KOPT-K1 (cell line): Measurements from ENCODE around the gene HADHA.

Experiments used
- H3K27ac ChIP-seq: fragments of 200-600 bp; sonication (generic); 2 replicates; pipeline ENCODE4 v1.5.1; 2016; ENCODE audit warnings: antibody characterized with exemption, mild to moderate bottlenecking, low read depth, low read length; ENCODE audit not compliant: poor library complexity, severe bottlenecking
- H3K36me3 ChIP-seq: fragments of 200-600 bp; sonication (generic); 2 replicates; pipeline ENCODE4 v1.5.1; 2017; ENCODE audit warnings: antibody characterized with exemption, mild to moderate bottlenecking, low read length, moderate library complexity; ENCODE audit not compliant: insufficient read depth
- H3K9me3 ChIP-seq: fragments of 200-600 bp; sonication (generic); 2 replicates; pipeline ENCODE4 v1.5.1; 2017; ENCODE audit warnings: antibody characterized with exemption, low read length, mild to moderate bottlenecking; ENCODE audit not compliant: insufficient read depth, poor library complexity, severe bottlenecking

The HADHA gene

DNA sequence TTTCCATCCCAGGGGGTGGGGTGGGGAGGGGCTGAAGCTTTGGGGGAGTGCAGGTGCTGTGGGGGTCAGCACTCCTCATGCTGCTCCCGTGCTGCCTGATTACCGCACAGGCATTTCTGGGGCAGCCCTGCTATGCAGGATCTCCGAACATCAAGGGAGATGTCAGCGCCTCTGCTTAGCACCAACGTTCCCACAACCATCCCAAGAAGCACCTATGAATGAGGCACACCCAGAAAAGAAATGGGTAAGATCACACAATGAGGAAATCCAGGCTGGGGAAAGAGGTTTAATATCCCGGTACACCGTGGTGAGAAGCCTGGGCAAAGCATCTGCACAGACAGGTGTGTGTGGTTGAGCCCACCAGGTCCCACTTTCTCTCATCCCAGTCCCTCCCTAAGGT is 54.1 kb downstream of the HADHA start:
- Histone ChIP-seq H3K9me3 (no peaks in the 10 kb centered on the region), H3K27ac (no peak overlapping the region), H3K36me3 (peaks cover 63% of the 10 kb centered on the region)

DNA sequence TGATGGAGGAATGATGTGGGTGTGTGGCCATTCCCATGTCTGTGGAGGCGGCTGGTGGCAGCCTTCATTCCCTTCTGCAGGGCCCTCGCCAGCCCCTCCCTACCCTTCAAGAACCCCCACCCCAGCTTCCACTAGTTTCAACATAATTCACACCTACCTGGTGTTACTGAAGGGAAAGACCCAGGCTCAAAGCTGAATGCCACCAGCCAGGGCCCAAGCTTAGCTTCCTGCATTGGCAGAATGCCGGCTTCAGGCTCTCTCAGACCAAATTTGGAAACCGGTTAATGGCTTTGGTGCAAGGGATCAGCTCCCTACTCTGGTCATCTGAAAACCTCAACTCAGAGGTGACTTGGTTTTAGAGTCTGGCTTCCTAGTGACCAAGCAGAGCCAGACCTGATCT is 54.7 kb downstream of the HADHA start:
- H3K27ac ChIP-seq, result no peak overlapping the region
- H3K9me3 ChIP-seq, result no peaks in the 10 kb centered on the region
- peaks cover 57% of the 10 kb centered on the region for H3K36me3 ChIP-seq

DNA sequence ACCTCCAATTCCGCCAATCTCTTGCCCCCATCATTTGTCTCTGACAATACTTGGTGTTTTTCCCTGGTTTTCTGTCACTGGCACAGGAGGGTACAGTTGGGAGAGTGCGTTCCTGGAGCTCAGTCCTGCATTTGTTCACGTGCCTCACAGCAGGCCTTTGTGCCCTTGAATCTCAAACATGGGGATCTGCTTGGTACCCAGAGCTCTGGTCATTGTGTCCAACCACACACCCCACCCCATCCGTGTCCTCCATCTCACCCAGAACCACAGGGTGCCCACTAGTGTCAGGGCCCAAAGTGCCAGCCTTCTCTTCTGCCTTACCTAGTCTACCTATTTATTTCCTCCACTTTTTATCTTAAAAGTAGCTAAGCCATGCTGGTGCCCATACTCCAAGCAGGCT is 55.3 kb downstream of the HADHA start:
- H3K27ac ChIP-seq, result no peak overlapping the region
- H3K36me3 ChIP-seq, result peaks cover 51% of the 10 kb centered on the region
- H3K9me3 ChIP-seq, result no peaks in the 10 kb centered on the region

DNA sequence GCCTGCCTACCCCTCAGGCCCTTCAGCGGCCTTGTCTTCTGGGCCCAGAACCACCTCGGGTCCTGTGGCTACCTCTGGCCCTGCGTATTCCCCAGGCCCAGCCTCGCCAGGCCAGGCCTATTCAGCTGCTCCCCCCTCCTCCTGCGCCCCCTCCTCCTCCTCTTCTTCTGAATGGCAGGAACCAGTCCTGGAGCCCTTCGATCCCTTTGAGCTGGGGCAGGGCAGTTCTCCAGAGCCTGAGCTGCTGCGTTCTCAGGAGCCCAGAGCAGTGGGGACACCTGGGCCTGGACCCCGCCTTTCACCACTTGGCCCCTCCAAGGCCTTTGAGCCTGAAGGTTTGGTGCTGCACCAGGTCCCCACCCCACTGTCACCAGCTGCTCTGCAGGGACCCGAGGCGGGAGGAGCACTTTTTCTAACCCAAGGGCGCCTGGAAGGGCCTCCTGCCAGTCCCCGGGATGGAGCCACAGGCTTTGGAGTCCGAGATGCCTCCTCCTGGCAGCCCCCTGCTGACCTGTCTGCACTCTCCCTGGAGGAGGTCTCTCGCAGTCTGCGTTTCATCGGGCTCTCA is 56.8 kb downstream of the HADHA start:
- Histone ChIP-seq H3K9me3 (no peaks in the 10 kb centered on the region), H3K27ac (no peak overlapping the region), H3K36me3 (peaks cover 36% of the 10 kb centered on the region)

DNA sequence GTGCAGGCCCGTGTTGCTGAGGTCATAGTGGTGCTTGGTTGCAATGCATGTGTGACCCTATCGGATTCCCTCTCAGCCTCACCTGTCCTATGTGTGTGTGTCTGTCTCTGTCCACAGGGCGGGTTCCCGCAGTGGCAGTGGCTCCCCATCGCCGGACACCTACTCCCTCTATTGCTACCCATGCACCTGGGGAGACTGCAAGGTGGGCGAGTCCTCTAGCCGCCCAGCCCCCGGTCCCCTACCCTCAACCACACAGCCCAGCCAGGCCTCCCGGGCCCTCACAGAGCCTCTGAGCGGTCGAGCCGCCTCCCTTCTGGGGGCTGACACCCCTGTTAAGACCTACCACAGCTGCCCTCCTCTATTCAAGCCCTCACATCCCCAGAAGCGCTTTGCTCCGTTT is 57.3 kb downstream of the HADHA start:
- Histone ChIP-seq H3K27ac (no peak overlapping the region), H3K9me3 (no peaks in the 10 kb centered on the region), H3K36me3 (peaks cover 31% of the 10 kb centered on the region)

DNA sequence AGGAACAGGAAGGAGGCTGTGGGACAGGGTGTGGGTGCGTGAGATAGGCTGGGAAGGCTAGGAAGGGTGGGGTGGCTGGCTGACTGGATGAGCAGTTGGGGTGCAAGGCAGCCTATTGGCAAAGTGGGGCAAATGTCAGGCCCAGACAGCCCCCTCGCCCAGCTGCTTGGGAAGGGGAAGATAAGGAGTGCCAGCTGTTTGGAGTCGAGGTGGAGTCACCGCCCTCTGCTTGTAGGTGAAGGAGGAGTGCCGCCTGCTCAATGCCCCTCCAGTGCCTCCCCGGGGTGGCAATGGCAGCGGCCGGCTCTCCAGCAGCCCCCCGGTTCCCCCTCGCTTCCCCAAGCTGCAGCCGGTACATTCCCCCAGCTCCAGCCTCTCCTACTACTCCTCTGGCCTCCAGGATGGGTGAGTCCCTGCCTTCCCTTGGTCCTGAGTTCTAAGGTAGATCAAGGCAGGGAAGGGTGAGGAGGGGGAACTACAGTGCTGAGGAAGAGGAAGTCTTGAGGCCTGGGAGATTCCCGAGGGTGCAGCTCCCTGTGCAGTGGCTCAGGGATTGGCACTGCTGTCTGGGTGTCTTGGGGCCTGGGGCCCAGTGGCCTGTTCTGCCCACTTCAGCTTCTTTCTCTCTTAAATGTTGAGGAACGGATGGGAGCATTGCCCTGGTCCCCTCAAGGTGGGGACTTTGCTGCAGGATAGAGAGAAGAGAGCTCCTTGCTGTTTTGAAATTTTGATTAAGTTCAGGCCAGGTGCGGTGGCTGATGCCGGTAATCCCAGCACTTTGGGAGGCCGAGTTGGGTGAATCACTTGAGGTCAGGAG is 58.3 kb downstream of the HADHA start:
- no peak overlapping the region for H3K27ac ChIP-seq
- no peaks in the 10 kb centered on the region for H3K9me3 ChIP-seq
- peaks cover 21% of the 10 kb centered on the region for H3K36me3 ChIP-seq

DNA sequence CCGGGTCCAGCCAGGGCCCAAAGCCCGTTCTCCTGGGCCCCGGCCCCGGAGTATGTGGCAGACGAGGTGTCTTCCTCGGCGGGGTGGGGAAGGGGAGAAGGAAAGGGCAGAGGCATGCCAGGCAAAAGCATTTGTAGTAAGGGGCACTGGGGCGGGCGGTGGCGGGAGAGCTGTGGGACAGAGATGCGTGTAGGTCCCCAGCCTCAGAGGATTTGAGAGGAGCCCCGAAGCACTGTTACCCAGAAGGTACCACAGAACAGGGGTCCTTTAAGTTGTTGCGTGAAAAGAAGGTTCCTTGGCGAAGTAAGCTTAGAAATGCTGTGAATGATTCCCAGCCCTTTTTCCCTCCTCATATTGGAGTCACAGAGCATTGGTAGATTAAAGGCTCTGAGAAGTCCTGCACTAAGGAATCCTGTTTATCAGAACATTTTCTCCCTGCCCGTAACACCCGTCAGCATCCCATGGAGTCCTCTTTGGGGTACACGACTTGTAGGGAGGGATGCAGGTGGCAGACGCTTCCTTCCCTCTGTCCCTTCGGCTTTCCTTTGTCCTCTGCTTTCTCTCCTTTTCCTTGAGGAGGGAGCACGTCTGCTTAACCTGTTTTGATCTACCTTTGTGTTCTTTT is 59.0 kb downstream of the HADHA start:
- no peaks in the 10 kb centered on the region for H3K9me3 ChIP-seq
- peaks cover 14% of the 10 kb centered on the region for H3K36me3 ChIP-seq
- peak overlapping the region; percentile 32 for H3K27ac ChIP-seq

DNA sequence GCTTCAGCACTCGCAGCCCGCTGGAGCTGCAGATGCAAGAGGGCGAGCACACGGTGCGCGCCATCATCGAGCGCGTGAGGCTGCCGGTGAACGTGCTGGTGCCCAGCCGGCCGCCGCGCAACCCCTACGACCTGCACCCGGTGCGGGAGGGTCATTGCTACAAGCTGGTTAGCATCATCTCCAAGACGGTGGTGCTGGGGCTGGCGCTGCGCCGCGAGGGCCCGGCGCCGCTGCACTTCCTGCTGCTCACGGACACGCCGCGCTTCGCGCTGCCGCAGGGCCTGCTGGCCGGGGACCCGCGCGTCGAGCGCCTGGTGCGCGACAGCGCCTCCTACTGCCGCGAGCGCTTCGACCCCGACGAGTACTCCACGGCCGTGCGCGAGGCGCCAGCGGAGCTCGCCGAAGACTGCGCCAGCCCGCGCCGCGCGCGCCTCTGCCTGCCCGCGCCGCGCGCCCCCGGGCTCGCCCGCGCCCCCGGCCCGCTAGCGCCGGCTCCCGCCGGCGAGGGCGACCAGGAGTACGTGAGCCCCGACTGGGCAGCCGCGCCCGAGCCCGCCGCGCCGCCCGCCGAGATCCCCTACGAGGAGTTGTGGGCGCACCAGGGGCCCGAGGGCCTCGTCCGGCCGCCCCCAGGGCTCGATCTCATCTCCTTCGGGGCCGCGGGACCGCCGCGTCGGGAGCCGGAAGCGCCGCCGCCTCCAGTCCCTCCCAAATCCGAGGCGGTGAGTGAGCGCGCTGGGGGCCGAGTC is 59.7 kb downstream of the HADHA start:
- no peaks in the 10 kb centered on the region for H3K9me3 ChIP-seq
- peaks cover 7% of the 10 kb centered on the region; the same call in 1 of the 2 replicates for H3K36me3 ChIP-seq
- H3K27ac ChIP-seq, result peak overlapping the region; percentile 32

DNA sequence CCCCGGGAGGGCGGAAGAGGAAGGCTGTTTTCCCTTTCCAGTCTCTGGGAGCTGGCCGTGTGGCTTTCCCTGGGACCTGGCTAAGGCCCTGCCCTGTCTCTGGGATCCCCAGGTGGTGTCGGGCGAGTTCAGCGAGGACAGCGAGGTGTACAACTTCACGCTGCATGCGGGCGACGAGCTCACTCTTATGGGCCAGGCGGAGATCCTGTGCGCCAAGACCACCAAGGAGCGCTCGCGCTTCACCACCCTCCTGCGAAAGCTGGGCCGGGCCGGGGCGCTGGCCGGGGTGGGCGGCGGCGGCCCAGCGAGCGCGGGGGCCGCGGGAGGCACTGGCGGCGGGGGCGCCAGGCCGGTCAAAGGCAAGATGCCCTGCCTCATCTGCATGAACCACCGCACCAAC is 60.3 kb downstream of the HADHA start:
- Histone ChIP-seq H3K27ac (peak overlapping the region; percentile 14), H3K36me3 (0 out of 2 replicates have a peak, but pooled peaks cover under 1% of the 10 kb centered on the region), H3K9me3 (no peaks in the 10 kb centered on the region)

DNA sequence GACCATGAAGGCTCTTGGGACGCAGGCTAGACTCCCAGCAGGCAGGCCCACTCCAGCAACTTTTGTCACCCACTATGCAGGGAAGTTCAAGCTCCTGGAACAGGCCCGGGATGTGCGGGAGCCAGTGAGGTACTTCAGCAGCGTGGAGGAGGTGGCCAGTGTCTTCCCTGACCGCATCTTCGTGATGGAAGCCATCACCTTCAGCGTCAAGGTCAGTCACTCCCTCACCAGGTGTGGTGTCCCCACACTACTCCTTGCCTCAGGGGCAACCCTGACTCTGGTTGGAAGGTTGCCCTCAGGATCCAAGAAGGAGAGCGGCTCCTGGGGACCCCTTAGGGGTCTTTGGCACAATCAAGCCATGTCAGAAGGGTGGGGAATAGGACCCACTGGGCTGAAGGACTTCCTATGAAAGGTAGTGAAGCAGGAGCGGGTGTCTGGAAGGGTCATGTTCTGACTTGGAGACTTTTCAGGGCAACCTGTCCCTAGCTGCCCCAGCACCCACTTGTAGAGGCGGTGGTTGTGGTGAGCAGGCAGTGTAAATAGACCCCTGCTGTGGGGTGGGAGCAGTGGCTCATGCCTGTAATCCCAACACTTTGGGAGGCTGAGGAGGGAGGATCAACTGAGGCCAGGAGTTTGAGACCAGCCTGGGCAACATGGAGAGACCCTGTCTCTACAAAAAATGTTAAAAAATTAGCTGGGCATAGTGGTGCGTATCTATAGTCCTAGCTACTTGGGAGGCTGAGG is 61.4 kb downstream of the HADHA start:
- Histone ChIP-seq H3K27ac (no peak overlapping the region), H3K9me3 (no peaks in the 10 kb centered on the region), H3K36me3 (no peaks in the 10 kb centered on the region)

DNA sequence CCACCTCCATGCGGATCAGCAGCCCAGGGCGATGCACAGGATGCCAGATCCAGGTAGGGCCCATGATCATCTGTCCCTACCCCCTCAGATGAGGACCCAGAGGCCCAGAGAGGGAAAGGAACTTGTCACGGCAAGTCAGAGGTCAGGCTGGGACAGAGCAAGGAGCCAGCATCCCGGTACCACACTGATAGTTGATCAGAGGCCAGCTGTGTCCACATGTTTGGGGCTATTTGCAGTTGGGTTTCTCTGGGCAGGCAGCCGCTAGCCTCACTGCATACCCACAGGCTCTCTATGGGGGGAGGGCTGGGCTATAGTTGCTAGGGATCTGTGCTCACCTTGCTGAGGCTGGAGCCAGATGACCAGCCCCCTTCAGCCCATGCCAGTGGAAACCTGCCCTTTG is 62.0 kb downstream of the HADHA start:
- no peak overlapping the region for H3K27ac ChIP-seq
- no peaks in the 10 kb centered on the region for H3K9me3 ChIP-seq
- no peaks in the 10 kb centered on the region for H3K36me3 ChIP-seq

DNA sequence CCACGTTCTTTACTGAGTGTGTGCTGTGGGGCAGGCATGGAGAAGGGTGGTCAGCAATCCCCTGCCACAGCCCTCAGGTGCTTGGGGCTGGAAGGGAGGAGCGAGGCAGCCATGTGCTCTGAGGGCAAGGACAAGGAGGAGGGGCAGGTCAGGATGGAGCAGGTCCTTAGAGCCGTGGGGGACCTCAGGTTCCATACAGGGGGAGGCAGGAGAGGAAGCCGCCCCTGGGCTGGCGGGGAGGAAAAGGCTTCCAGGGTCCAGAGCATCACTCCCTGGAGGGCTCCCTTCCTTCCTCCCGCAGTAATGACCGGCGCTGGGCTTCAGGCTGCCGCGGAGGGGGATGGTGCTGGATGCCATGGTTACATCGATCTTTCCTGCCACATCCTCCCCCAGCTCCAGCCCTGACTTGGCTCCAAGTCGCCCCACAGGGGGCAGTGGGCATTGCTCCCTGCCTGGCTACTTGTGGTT is 65.0 kb downstream of the HADHA start:
- Histone ChIP-seq H3K27ac (no peak overlapping the region), H3K9me3 (no peaks in the 10 kb centered on the region), H3K36me3 (no peaks in the 10 kb centered on the region)

DNA sequence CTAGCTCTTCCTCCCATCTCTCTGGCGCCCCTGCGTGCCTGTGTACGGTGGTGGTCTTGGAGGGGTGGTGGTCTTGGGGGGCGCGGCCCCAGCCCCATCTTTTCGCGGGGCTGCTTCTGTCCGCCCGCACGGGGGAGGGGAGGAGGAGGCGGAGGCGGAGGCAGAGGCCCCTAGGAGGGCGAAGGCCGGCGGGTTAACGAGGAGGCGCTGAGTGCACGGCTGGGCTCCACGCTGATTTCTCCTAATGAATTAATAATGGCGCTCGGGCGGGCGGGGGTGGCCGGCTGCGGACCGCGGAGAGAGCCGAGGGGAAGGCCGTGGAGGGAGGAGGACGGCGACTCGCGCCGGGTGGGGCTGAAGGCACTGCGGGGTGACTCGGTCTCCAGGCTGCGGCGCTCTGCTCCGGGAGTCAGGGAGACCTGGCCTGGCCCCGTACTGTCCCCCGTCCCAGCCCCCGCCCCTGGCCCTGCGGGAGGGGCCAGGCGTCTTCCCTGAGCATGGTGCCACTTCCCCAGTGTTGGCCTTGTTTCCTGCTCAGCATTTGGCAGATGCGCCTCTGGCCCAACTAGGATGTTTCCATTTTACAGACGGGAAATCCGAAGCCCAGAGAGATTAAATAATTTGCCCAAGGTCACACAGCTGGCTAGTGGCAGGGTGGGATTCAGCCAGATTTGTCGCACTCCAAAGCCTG is 65.5 kb downstream of the HADHA start:
- no peak overlapping the region for H3K27ac ChIP-seq

DNA sequence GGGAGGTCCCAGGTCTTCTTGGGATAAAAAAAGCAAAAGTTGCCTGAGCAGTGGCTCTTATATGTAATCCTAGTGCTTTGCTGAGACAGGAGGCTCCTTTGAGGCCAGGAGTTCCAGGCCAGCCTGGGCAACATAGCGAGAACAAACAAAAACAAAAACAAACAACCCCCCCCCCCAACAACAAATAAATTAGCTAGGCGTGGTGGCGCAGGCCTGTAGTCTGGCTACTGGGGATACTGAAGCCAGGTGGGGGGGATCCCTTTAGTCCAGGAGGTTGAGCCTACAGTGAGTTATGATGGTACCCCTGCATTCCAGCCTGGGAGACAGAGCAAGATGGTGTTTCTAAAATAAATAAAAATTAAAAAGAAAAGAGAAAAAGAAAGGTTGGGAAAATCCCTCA is 66.2 kb downstream of the HADHA start:
- Histone ChIP-seq H3K27ac (no peak overlapping the region), H3K36me3 (no peaks in the 10 kb centered on the region), H3K9me3 (no peaks in the 10 kb centered on the region)

More for the DNA sequence above, 65.5 kb downstream of the HADHA start:
- no peaks in the 10 kb centered on the region for H3K9me3 ChIP-seq
- H3K36me3 ChIP-seq, result no peaks in the 10 kb centered on the region
